HEK293T (cell line): Measurements from ENCODE around the gene C10orf62.

Experiments
- CTCF ChIA-PET: fragments of 350-600 bp; formaldehyde crosslinking; extraction: SDS; loops from one replicate; lab custom pipeline; 2021; ENCODE audit warnings: antibody characterized with exemption, inconsistent platforms; lab: Yijun Ruan, JAX
- POLR2A ChIA-PET: fragments of 350-600 bp; formaldehyde crosslinking; extraction: SDS; loops from one replicate; lab custom pipeline; 2020; ENCODE audit warnings: antibody characterized with exemption, inconsistent platforms; lab: Yijun Ruan, JAX
- DNase-seq: peaks from one replicate; pipeline ENCODE4 v3.0.0; 2012; ENCODE audit warnings: mixed read lengths; ENCODE audit errors: extremely low spot score
- ARNT ChIP-seq: fragments of 450-650 bp; IDR thresholded peaks from 2 replicates; pipeline ENCODE4 v1.6.1; 2017; ENCODE audit warnings: mild to moderate bottlenecking
- BHLHE40 ChIP-seq: fragments of 450-650 bp; IDR thresholded peaks from 2 replicates; pipeline ENCODE4 v1.6.1; 2016; ENCODE audit warnings: mild to moderate bottlenecking, moderate library complexity, borderline replicate concordance
- CTBP1 ChIP-seq: fragments of 450-650 bp; IDR thresholded peaks from 2 replicates; pipeline ENCODE4 v1.6.1; 2016; ENCODE audit warnings: borderline replicate concordance
- ELF4 ChIP-seq: fragments of 450-650 bp; IDR thresholded peaks from 2 replicates; pipeline ENCODE4 v1.6.1; 2017; ENCODE audit warnings: antibody characterized with exemption
- FOXA1 ChIP-seq: fragments of 450-650 bp; IDR thresholded peaks from 2 replicates; pipeline ENCODE4 v1.6.1; 2016; ENCODE audit warnings: mild to moderate bottlenecking
- FOXK2 ChIP-seq: fragments of 450-650 bp; IDR thresholded peaks from 2 replicates; pipeline ENCODE4 v1.6.1; 2016; ENCODE audit warnings: mild to moderate bottlenecking
- FOXM1 ChIP-seq: fragments of 450-650 bp; IDR thresholded peaks from 2 replicates; pipeline ENCODE4 v1.6.1; 2017; ENCODE audit warnings: mild to moderate bottlenecking, borderline replicate concordance
- HDGF ChIP-seq: fragments of 450-650 bp; IDR thresholded peaks from 2 replicates; pipeline ENCODE4 v1.6.1; 2017; ENCODE audit warnings: antibody characterized with exemption, borderline replicate concordance
- L3MBTL2 ChIP-seq: fragments of 450-650 bp; conservative IDR thresholded peaks from 2 replicates; pipeline ENCODE4 v1.6.1; 2016; ENCODE audit warnings: mild to moderate bottlenecking
- LEF1 ChIP-seq: fragments of 450-650 bp; IDR thresholded peaks from 2 replicates; pipeline ENCODE4 v1.6.1; 2017; ENCODE audit warnings: mild to moderate bottlenecking, borderline replicate concordance
- NFRKB ChIP-seq: fragments of 450-650 bp; IDR thresholded peaks from 2 replicates; pipeline ENCODE4 v1.6.1; 2016; ENCODE audit warnings: mild to moderate bottlenecking, moderate library complexity
- PKNOX1 ChIP-seq: fragments of 450-650 bp; IDR thresholded peaks from 2 replicates; pipeline ENCODE4 v1.6.1; 2016
- SP1 ChIP-seq: fragments of 450-650 bp; IDR thresholded peaks from 2 replicates; pipeline ENCODE4 v1.6.1; 2017
- SUZ12 ChIP-seq: fragments of 450-650 bp; IDR thresholded peaks from 2 replicates; pipeline ENCODE4 v1.6.1; 2016; ENCODE audit warnings: mild to moderate bottlenecking
- TARDBP ChIP-seq: fragments of 450-650 bp; IDR thresholded peaks from 2 replicates; pipeline ENCODE4 v1.6.1; 2016
- ZNF384 ChIP-seq: fragments of 450-650 bp; IDR thresholded peaks from 2 replicates; pipeline ENCODE4 v1.6.1; 2016

C10orf62 gene

GRCh38 chr10:97618285-97618684 is 28.8 kb downstream of the C10orf62 start:
- no peak for DNase-seq
- ChIA-PET POLR2A (no interaction called here), CTCF (interaction anchor here (0.6 kb wide), 1 partner anchor 599 kb away, joined by 3 read pairs; no protein-coding TSS in a partner anchor)
- TF ChIP-seq ELF4, result no peak
- no peak for TF ChIP-seq TARDBP
- TF ChIP-seq NFRKB, result no peak

- CTCF ChIA-PET, result interaction anchor here (0.6 kb wide), 1 partner anchor 599 kb away, joined by 3 read pairs; no protein-coding TSS in a partner anchor
- POLR2A ChIA-PET, result no interaction called here
- DNase-seq, result no peak
- TF ChIP-seq LEF1 (no peak), ARNT (no peak), ZNF384 (no peak), TARDBP (no peak), BHLHE40 (no peak), FOXK2 (no peak), SUZ12 (no peak), CTBP1 (no peak), HDGF (no peak), ELF4 (no peak), FOXA1 (no peak), L3MBTL2 (no peak), FOXM1 (no peak), PKNOX1 (no peak)
These were observed 29.2 kb downstream of the C10orf62 start for GRCh38 chr10:97618733-97619132.

- CTCF ChIA-PET, result no interaction called here
- TF ChIP-seq PKNOX1 (no peak), L3MBTL2 (no peak), FOXA1 (no peak), TARDBP (no peak), SUZ12 (no peak), SP1 (no peak), ELF4 (no peak)
These were observed 33.8 kb downstream of the C10orf62 start for GRCh38 chr10:97623277-97623676.

GRCh38 chr10:97627731-97628130 is 38.2 kb downstream of the C10orf62 start:
- DNase-seq, result no peak
- ChIA-PET POLR2A (no interaction called here), CTCF (no interaction called here)
- no peak for TF ChIP-seq BHLHE40
- TF ChIP-seq NFRKB, result no peak
- no peak for TF ChIP-seq SUZ12
- TF ChIP-seq TARDBP, result no peak
- TF ChIP-seq L3MBTL2, result no peak
- TF ChIP-seq SP1, result no peak
- no peak for TF ChIP-seq HDGF
- TF ChIP-seq FOXM1, result no peak
- TF ChIP-seq ARNT, result no peak
- no peak for TF ChIP-seq ELF4
- no peak for TF ChIP-seq PKNOX1
- no peak for TF ChIP-seq FOXA1
- no peak for TF ChIP-seq ZNF384
- TF ChIP-seq CTBP1, result no peak
- TF ChIP-seq FOXK2, result no peak
- TF ChIP-seq LEF1, result no peak

More at GRCh38 chr10:97623277-97623676, 33.8 kb downstream of the C10orf62 start:
- no peak for DNase-seq
- POLR2A ChIA-PET, result no interaction called here

GRCh38 chr10:97628228-97628627 is 38.7 kb downstream of the C10orf62 start:
- DNase-seq, result no peak
- CTCF ChIA-PET, result no interaction called here
- POLR2A ChIA-PET, result no interaction called here

GRCh38 chr10:97629289-97629688 is 39.8 kb downstream of the C10orf62 start:
- TF ChIP-seq ELF4 (no peak), TARDBP (no peak), HDGF (no peak)
- POLR2A ChIA-PET, result no interaction called here
- CTCF ChIA-PET, result no interaction called here
- DNase-seq, result no peak

More at GRCh38 chr10:97628228-97628627, 38.7 kb downstream of the C10orf62 start:
- no peak for TF ChIP-seq HDGF
- no peak for TF ChIP-seq SUZ12
- TF ChIP-seq ELF4, result no peak
- no peak for TF ChIP-seq ARNT

- ChIA-PET CTCF (no interaction called here), POLR2A (interaction anchor here (1.5 kb wide), 1 partner anchor 9 kb away, joined by 3 read pairs; the partner anchor contains the start of gene PI4K2A)
- no peak for DNase-seq
- TF ChIP-seq HDGF (no peak), SUZ12 (no peak), CTBP1 (no peak), L3MBTL2 (no peak), LEF1 (no peak), BHLHE40 (no peak), NFRKB (no peak), FOXA1 (no peak), ELF4 (no peak), ZNF384 (no peak)
These were observed 41.6 kb downstream of the C10orf62 start for GRCh38 chr10:97631098-97631497.
